GM12874 (cell line): ENCODE measurements around the gene CIC.

Source experiments
- TF ChIP-seq, protein P1 (sequence below): IDR thresholded peaks from 2 replicates; pipeline ENCODE4 v1.5.1; 2011; ENCODE audit warnings: low read depth, mild to moderate bottlenecking, control low read depth, low read length, moderate library complexity; ENCODE audit not compliant: insufficient read depth

The CIC gene

GRCh38 chr19:42270346-42271044 is 1.4 kb downstream of the CIC start:
- TF ChIP-seq, protein P1, sequence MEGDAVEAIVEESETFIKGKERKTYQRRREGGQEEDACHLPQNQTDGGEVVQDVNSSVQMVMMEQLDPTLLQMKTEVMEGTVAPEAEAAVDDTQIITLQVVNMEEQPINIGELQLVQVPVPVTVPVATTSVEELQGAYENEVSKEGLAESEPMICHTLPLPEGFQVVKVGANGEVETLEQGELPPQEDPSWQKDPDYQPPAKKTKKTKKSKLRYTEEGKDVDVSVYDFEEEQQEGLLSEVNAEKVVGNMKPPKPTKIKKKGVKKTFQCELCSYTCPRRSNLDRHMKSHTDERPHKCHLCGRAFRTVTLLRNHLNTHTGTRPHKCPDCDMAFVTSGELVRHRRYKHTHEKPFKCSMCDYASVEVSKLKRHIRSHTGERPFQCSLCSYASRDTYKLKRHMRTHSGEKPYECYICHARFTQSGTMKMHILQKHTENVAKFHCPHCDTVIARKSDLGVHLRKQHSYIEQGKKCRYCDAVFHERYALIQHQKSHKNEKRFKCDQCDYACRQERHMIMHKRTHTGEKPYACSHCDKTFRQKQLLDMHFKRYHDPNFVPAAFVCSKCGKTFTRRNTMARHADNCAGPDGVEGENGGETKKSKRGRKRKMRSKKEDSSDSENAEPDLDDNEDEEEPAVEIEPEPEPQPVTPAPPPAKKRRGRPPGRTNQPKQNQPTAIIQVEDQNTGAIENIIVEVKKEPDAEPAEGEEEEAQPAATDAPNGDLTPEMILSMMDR, result no peak

DNA sequence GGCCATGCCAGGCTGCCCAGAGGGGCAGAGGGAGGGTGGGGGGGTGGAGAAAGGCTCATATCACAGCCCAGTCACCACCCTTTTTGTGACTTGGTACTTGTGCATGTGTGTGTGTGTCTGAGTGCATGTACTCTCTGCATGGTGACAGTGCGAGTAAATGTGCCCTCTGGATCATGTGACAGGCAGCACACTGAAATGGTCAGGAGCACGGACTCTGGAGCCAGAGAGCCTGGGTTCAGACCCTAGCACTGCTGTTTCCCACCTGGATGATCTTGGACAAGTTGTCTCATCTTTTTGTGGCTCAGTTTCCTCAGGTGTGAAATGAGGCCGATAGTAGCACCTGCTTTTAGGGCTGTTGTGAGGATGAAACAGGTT is 2.0 kb downstream of the CIC start:
- TF ChIP-seq, protein P1, result no peak

DNA sequence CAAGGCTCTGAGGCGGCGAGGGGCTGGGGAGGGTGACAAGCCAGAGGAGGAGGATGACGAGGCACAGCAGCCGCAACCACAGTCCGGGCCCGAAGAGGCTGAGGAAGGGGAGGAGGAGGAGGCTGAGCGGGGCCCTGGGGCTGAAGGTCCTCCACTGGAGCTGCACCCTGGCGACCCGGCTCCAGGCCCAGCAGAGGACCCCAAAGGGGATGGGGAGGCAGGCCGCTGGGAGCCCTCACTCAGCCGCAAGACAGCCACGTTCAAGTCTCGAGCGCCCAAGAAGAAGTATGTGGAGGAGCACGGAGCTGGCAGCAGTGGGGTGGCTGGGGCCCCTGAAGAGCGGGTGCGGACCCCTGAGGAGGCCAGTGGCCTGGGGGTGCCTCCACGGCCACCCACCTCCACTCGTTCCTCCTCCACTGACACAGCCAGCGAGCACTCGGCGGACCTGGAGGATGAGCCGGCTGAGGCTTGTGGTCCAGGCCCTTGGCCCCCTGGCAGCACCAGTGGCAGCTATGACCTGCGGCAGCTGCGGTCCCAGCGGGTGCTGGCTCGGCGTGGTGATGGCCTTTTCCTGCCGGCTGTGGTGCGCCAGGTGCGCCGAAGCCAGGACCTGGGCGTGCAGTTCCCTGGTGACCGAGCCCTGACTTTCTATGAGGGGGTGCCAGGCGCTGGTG is 2.9 kb downstream of the CIC start:
- TF ChIP-seq, protein P1, result no peak

GRCh38 chr19:42272535-42272897 is 3.5 kb downstream of the CIC start:
- TF ChIP-seq, protein P1, result no peak

DNA sequence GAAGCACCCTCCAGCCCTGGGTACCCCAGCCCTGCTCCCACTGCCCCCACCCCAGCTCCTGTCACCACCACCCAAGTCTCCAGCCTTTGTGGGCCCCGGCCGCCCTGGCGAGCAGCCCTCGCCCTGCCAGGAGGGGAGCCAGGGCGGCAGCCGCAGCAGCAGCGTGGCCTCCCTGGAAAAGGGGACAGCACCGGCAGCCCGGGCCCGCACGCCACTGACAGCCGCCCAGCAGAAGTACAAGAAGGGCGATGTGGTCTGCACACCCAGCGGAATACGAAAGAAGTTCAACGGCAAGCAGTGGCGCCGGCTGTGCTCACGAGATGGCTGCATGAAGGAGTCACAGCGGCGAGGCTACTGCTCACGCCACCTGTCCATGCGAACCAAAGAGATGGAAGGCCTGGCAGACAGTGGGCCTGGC is 3.9 kb downstream of the CIC start:
- TF ChIP-seq, protein P1, result no peak

DNA sequence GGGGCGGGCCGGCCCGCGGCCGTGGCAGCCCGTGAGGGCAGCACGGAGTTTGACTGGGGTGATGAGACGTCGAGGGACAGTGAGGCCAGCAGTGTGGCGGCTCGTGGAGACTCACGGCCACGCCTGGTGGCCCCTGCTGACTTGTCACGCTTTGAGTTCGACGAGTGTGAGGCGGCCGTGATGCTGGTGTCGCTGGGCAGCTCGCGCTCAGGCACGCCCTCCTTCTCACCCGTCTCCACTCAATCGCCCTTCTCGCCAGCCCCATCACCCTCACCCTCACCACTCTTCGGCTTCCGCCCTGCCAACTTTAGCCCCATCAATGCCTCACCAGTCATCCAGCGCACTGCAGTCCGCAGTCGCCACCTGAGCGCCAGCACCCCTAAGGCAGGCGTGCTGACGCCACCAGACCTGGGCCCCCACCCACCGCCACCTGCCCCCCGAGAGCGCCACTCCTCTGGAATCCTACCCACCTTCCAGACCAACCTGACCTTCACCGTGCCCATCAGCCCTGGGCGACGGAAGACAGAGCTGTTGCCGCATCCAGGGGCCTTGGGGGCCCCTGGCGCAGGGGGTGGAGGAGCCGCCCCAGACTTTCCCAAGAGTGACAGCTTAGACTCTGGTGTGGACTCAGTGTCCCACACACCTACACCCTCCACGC is 4.5 kb downstream of the CIC start:
- TF ChIP-seq, protein P1, result no peak

GRCh38 chr19:42274065-42274682 is 5.1 kb downstream of the CIC start:
- TF ChIP-seq, protein P1, result no peak
